Amniotic stem cell (primary cell): ENCODE data around the gene ACBD6.
"Not testable (repeated sequence)": the region's sequence is repeated elsewhere in the genome, so short reads cannot be mapped to it uniquely, and the experiment has no call there.

Experiments used
- DNase-seq: peaks from one replicate; lab custom pipeline; 2025; lab: John Stamatoyannopoulos, UW

Gene ACBD6, protein sequence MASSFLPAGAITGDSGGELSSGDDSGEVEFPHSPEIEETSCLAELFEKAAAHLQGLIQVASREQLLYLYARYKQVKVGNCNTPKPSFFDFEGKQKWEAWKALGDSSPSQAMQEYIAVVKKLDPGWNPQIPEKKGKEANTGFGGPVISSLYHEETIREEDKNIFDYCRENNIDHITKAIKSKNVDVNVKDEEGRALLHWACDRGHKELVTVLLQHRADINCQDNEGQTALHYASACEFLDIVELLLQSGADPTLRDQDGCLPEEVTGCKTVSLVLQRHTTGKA

DNA sequence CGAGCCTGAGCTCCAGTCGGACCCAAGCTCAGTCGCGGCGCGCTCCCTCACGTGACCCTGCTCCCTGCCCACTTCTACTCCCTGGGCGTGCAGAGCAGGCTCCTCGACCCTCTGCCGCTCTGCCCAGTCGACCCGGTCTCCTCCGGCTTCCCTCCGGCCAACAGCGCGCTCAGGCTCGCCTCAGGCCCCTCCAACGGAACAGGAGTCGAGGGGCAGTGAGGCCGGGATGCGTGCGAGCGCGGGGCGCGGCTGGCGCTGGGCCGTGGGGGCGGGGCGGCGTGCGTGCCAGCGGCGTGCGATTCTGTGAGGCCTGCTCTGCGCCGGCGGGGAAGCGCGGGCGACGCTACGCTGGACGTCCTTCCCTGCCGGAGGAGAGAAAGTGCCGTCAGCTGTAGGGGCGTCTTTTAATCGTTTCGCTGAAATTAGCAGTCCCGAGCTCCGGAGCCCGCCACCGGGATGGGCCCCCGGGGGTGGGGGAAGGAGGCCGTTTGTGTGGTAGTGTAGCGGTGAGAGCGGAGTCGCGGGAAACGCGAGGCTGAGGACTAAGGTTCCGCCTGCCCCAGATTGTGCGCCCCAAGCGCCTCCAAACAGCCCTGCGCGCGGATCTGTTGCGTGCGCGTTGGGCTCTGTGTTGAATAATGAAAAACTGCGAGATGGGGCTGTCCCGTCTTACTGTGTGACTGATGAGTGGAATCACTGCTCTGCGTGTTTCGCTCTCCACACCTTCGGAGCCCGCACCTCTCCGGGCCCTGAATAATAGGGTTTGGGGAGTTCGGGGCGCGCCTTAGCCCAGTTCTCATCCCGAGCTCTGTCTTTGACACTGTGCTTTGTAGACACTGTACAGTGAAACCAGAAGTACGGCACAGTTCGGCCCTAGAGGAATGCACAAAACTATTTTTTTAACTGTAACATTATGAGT is at the start of gene ACBD6:
TSS of gene ACBD6 (minus strand) at position 217 of the 919 bp plus-strand sequence. CDS start 311 bp downstream, outside the sequence.
- peak; percentile 71 for DNase-seq

GRCh38 chr1:180551997-180552396 is 49.6 kb upstream of the ACBD6 start:
- no peak for DNase-seq

DNA sequence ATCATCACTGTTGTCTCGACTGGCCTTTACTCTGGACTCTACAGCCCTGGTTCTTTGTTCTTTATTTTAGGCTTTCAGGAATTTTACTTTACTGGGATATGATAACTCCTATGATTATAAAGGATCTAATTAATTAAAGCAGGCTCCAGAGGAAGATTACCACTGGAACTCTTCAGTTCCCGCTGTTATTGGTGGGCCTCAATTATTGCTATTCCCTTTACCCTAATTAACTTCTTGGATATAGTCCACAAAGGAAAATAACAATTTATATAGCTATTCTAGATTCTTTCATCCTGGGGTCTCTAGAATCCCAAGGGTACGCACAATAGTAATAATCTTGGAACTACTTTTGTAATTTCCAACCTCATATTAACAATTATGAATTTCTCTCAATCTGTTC is 47.9 kb upstream of the ACBD6 start:
- no peak for DNase-seq

- not testable (repeated sequence) for DNase-seq
Observed at GRCh38 chr1:180549770-180550169, 47.4 kb upstream of the ACBD6 start.

- no peak for DNase-seq
Observed at GRCh38 chr1:180548686-180549317, 46.4 kb upstream of the ACBD6 start.

GRCh38 chr1:180545991-180546390 is 43.6 kb upstream of the ACBD6 start:
- no peak for DNase-seq

DNA sequence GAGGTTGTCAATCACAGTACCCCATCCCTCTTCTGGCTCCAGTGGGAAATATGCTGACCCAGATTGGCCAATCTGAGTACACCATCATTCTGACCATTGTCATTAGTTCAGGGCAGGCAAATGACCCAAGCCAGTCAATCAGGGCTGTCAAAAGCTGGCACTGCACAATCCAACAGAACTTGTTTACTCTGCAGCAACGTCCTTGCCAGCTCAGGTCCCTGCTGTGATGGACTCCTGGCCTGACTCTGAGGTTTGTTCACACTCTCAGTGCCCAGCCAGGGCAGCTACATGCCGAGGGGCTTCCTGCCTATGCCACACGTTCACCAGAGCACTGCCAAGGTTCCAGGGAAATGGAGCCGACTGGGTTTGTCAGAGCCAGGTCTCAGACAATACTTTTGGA is 41.7 kb upstream of the ACBD6 start:
- DNase-seq = no peak

GRCh38 chr1:180542838-180543145 is 40.4 kb upstream of the ACBD6 start:
- no peak for DNase-seq

DNA sequence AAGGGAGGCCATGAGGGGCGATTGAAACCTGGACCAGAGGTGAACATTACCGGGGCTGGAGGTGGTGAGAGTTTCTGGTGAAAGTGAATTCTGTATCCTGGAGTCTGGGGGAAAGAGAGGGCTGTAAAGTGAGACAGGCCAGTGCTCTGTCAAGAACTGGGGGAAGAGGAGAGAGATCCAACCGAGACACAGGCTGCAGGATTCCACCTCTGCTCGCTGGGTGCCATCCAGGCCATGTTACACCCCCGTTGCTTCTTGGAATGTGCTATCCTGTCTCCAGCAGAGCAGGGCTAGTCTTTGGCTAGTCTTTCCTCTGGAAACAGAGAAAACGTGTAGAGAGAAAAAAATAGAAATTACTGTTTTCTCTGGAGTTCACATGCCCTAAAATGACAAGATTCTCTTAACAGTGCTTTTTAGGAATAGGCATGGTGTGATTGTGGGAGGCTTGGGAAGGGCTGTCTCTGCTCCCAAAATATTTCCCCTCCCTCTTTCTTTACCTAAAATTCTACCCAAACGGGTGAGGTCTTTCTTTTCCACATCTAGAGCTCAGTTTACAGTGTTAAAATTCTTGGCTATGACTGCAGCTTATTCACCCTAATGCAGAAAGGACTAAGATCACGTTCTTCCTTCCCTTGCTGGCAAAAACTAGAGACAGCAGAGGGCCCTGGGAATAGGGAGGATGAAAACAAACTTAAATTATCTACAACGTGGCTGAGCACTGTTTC is 39.9 kb upstream of the ACBD6 start:
- DNase-seq = no peak

DNA sequence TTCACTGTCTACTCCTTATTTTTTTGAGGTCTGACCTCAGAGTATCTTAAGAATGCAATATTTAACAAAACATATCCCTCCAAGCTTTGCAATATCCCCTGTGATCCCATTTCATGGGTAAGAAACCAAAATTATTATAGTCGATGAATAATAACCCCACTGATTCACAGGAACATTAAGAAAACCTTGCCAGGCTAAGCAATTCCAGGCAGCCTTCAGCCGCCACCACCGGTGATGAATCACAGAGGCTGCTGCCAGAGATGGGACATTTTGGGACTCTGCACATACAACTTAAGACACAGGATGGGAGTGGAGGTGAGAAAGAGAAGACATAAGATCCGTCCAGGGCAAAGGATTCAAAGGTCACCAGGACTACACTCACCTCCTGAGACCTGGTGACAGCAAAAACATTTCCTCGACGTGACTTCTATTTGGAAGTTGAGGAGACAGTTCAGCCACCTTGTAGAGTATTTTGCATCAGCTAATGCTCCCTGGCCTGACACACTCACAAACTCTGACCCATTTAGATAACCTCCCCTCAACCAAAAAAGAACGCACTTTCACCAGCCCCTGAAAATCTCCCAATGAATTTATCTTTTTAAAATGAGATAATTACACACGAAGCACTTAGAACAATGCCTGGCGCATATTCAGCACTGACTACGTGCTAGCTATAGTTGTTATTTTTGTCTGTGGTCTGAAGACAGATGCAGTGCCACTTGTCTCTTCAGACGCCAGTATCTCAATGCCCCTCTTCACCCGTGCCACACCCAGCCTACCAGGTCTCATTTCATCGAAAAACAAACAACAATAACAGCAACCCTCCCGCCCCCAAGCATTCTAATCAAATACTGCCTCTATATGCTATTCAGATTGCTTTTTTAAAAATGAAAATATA is 38.6 kb upstream of the ACBD6 start:
- no peak for DNase-seq

DNA sequence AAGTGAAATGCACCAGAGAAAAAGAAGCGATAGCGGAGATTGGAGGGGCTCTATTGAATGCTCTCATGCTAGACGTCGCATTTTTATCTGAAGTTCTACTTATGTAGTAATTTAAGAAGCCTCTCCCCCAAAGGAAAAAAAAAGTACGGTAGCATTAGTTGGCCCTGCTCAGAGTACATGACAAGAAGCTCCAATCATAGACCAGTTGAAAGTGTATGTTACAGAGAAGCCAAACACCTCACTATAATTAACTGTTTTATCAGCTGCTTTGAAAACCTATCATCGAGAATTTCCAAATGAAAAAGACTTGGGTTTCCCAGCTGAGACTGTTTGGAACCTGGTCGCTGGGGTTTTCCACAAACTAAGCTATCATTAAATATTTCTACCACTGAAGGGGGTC is 36.8 kb upstream of the ACBD6 start:
- no peak for DNase-seq

- DNase-seq = no peak
Observed at GRCh38 chr1:180536821-180537372, 34.5 kb upstream of the ACBD6 start.

GRCh38 chr1:180535418-180535999 is 33.1 kb upstream of the ACBD6 start:
- no peak for DNase-seq

DNA sequence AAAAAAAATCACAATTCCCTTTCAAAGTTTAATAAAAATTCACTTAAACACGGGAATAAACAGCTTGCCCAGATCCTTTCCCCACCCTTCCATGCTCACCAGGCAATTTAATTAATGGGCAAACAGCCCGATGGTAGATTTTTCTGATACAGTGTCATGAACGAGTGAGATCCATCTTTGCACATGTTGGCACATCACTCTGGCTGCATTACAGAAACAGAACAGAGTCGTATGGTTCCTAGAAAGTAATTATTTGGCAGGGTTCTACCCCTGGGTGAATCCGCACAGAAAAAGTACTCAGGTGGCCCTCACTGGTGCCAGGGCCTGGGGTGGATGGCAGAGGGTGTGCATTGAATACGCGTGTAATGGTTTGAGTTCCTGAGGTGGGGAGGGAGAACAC is 31.8 kb upstream of the ACBD6 start:
- no peak for DNase-seq

DNA sequence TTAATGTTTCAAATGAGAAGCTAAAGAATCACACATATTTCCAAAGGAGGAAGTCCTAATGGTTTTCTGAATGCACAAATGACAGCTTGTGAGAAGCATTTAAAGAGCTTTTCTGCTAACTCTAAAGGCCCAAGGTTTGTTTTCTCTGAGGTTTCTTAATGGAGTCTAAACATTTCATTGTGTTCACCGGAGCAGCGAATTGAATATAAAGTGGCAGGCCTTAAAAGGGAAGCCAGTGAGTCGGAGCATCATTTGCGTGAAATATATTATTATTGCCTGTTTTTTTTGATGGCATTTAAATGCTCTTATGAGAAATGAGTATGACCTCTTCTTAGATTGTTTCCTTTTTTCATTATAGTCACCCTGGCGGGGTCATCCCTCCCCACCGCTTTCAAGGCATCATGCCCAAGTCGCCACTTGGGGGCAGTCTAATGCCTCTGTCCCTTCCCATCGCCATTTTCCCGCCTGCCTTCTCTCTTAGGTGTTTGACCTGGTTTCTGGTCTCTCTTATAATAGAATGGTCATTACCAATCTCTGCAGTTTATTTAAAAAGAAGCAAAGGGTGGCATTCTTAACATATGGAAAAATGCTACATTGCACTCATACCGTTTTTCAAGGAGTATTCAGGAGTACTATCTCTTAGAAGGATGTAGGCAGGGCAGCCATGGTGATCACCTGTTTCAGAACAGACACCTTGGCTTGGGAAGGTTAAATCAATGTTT is 31.1 kb upstream of the ACBD6 start:
- DNase-seq = peak; percentile 35

DNA sequence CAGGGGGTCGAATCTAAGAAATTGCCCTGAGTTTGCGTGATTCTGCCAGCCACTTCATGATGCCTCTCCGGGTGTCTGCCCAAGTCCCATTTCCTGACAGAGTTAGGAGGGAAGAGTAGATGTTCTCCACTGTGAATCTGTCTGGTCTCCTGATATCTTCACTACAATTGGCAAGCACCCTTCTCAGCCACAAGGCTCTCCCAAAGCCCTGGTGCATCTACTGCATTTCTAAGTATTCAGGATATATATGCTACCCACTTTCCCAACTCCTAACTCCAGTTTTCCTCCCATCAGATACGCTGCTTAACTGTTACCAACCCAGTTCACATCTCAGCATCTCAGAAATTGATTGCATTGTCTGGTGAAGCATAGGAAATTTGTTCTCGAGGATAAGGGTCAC is 30.5 kb upstream of the ACBD6 start:
- DNase-seq = no peak

DNA sequence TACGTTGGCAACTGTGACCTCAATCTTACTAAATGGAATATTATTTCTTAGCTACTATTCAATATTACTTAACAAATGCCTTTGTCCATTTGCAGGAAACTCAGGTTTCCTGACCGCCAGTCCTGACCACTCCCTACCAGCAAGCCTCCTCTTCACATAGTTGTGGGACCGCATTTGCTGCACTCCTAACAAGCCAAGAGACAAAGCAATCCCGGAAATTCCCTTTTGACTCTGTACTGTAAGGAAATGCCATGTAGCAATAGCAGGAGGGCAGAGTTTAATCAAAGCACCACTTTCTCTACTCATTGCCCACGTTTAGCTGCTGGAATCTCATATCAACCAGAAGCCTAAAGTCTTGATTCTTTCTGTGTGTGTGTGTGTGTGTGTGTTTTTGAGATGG is 28.1 kb upstream of the ACBD6 start:
- no peak for DNase-seq

DNA sequence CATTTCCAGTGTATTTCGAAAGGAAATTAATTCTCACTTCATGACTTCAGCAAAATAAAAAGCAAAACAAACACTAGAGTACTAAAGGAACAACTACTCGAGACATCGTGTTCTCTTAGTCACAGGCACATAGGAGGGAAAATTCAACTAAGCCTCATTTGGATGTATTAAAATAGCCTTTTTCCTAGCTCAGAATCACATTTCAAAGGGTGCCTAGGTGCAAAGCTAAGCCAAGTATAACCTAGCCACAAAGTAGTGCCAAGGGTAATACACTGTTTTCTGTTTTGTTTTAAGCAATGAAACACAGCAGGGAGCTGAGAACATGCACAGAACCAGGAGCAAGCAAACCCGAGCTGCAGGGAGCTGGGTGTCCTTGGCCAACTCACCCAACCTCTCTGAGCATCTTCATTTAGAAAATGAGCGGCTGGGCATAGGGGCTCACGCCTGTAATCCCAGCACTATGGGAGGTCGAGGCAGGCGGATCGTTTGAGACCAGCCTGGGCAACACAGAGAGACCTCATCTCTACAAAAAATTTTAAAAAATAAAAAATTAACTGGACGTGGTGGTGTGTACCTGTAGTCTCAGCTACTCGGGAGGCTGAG is 26.6 kb upstream of the ACBD6 start:
- DNase-seq = no peak

DNA sequence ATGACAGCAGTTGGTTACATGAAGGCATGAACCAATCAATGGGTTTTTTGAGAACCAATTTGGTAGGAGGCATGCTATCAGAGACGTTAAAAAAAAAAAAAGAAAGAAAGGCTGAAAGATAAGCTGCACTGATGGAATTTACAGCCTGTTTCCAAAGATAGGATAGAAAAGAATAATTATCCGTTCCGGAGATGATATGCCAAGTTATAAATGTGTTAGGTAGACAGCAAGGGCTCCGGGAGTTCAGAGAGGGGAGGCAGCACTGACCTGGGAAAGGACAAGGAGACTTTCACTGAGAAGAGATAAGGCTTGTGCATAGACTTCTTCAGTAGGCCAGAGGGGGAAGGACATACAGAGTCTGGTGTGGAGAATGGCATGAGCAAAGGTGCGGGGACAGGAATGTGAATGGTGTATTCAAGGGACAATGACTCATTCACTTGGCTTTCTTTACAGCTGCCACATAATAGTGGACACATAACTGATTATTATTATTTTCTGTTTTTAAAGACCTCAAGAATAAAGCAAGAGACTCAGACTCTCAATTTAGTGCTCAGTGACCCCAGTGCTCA is 24.8 kb upstream of the ACBD6 start:
- DNase-seq = no peak
